Cardiac fibroblast (primary cell): ENCODE data around the gene NID2.

Experiments
- DNase-seq, 2 donors: peaks; one replicate each; pipeline versions ENCODE4 v3.0.0 to v3.0.0-alpha.2; 2010; ENCODE audit warnings: low read depth in 2 of 2
- H3K4me3 ChIP-seq, 2 donors: replicated peaks in 1 of 2; 1 replicate in 1 of 2; 2 replicates in 1 of 2; pipeline ENCODE4 v1.5.1; 2011; ENCODE audit warnings: low read depth in 2 of 2, low read length in 2 of 2, mild to moderate bottlenecking in 2 of 2, moderate library complexity in 1 of 2
- TF ChIP-seq, protein P1 (sequence below): IDR thresholded peaks from one replicate; pipeline ENCODE4 v1.5.1; 2011; ENCODE audit warnings: low read depth, mild to moderate bottlenecking, low read length, inconsistent platforms

The NID2 gene

GRCh38 chr14:52051871-52052270 lies 17.0 kb downstream of the NID2 start:
- DNase-seq: peak; percentile 38 to 67
- TF ChIP-seq, protein P1, sequence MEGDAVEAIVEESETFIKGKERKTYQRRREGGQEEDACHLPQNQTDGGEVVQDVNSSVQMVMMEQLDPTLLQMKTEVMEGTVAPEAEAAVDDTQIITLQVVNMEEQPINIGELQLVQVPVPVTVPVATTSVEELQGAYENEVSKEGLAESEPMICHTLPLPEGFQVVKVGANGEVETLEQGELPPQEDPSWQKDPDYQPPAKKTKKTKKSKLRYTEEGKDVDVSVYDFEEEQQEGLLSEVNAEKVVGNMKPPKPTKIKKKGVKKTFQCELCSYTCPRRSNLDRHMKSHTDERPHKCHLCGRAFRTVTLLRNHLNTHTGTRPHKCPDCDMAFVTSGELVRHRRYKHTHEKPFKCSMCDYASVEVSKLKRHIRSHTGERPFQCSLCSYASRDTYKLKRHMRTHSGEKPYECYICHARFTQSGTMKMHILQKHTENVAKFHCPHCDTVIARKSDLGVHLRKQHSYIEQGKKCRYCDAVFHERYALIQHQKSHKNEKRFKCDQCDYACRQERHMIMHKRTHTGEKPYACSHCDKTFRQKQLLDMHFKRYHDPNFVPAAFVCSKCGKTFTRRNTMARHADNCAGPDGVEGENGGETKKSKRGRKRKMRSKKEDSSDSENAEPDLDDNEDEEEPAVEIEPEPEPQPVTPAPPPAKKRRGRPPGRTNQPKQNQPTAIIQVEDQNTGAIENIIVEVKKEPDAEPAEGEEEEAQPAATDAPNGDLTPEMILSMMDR: no peak
- no peak overlapping the region for H3K4me3 ChIP-seq

DNA sequence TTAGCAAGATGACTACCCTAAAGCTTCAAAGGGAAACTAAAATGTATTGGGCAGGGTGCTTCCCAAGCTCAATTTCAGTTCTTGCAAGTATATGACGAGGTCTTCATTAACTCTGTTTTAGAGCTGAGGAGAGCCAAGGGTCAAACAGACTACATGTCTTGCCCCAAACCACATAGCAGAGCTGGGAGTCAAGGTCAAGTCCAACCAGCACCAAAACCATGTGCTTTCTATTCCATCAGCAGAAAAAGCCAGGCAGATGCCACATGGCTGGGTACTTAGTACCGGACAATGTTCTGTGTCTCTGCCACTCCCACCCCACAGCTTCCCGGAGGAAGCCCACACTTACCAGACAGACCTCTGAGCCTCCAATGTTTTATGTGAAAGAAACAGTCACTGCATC lies 17.6 kb downstream of the NID2 start:
- no peak overlapping the region for H3K4me3 ChIP-seq
- peak in 1 of 2 donors; percentile 20 for DNase-seq
- TF ChIP-seq, protein P1: no peak

- H3K4me3 ChIP-seq: no peak overlapping the region
- DNase-seq: no peak
- TF ChIP-seq, protein P1: no peak
Observed at GRCh38 chr14:52049721-52050588, 18.9 kb downstream of the NID2 start.

GRCh38 chr14:52049271-52049670 lies 19.6 kb downstream of the NID2 start:
- DNase-seq: no peak
- TF ChIP-seq, protein P1: no peak
- H3K4me3 ChIP-seq: no peak overlapping the region

- TF ChIP-seq, protein P1: no peak
- no peak overlapping the region for H3K4me3 ChIP-seq
- peak in 1 of 2 donors; percentile 54 for DNase-seq
Observed at GRCh38 chr14:52048641-52049204, 20.1 kb downstream of the NID2 start.

- TF ChIP-seq, protein P1: no peak
- no peak overlapping the region for H3K4me3 ChIP-seq
- DNase-seq: no peak
Observed at GRCh38 chr14:52048116-52048515, 20.7 kb downstream of the NID2 start.
